Measurements from ENCODE around the gene COL5A3.

- TF ChIP-seq GABPA (IDR thresholded peaks at IDR 0.05 in 1 of 2, conservative IDR thresholded peaks at IDR 0.05 in 1 of 2) (no peak), CTCF (IDR thresholded peaks at IDR 0.05; ENCODE audit: low read depth, low read length, missing input control) (no peak), RAD21 (IDR thresholded peaks at IDR 0.05) (no peak), RXRA (IDR thresholded peaks at IDR 0.05) (peak in 1 of 2 donors; percentile 17), ATF3 (IDR thresholded peaks at IDR 0.05) (no peak), MAX (IDR thresholded peaks at IDR 0.05) (no peak), JUND (IDR thresholded peaks at IDR 0.05) (no peak), EGR1 (IDR thresholded peaks at IDR 0.05; ENCODE audit: low read depth in 2 of 2) (no peak), SP1 (IDR thresholded peaks at IDR 0.05) (no peak), HNF4A (conservative IDR thresholded peaks at IDR 0.05) (no peak), TAF1 (conservative IDR thresholded peaks at IDR 0.05) (no peak)
These were observed 3.7 kb upstream of the COL5A3 start for GRCh38 chr19:10013834-10014618.
